Activated naive CD8-positive, alpha-beta T cell treated with anti-CD3 and anti-CD28 coated beads, Interleukin-2, amount 50 U/mL, for 24 hours (primary cell): Measurements from ENCODE around the gene ZNF616.

Experiments
- ATAC-seq: fragments of 150-1000 bp; cut with Tn5 transposase; one replicate; pipeline ENCODE4 v1.10.0; 2021
- DNase-seq: peaks from one replicate; pipeline ENCODE4 v3.0.0; 2021
- H3K27ac Mint-ChIP-seq: one replicate; pipeline ENCODE4 v1.8.0; 2021; ENCODE audit warnings: mild to moderate bottlenecking, mixed read lengths
- H3K27me3 Mint-ChIP-seq: one replicate; pipeline ENCODE4 v1.8.0; 2021; ENCODE audit warnings: mixed read lengths
- H3K36me3 Mint-ChIP-seq: one replicate; pipeline ENCODE4 v1.8.0; 2021; ENCODE audit warnings: low read depth, mixed read lengths
- H3K4me1 Mint-ChIP-seq: one replicate; pipeline ENCODE4 v1.8.0; 2021; ENCODE audit warnings: mixed read lengths
- H3K4me3 Mint-ChIP-seq: one replicate; pipeline ENCODE4 v1.8.0; 2021; ENCODE audit warnings: mild to moderate bottlenecking, moderate library complexity, mixed read lengths
- H3K9me3 Mint-ChIP-seq: one replicate; pipeline ENCODE4 v1.8.0; 2021; ENCODE audit warnings: mixed read lengths

The ZNF616 gene

DNA sequence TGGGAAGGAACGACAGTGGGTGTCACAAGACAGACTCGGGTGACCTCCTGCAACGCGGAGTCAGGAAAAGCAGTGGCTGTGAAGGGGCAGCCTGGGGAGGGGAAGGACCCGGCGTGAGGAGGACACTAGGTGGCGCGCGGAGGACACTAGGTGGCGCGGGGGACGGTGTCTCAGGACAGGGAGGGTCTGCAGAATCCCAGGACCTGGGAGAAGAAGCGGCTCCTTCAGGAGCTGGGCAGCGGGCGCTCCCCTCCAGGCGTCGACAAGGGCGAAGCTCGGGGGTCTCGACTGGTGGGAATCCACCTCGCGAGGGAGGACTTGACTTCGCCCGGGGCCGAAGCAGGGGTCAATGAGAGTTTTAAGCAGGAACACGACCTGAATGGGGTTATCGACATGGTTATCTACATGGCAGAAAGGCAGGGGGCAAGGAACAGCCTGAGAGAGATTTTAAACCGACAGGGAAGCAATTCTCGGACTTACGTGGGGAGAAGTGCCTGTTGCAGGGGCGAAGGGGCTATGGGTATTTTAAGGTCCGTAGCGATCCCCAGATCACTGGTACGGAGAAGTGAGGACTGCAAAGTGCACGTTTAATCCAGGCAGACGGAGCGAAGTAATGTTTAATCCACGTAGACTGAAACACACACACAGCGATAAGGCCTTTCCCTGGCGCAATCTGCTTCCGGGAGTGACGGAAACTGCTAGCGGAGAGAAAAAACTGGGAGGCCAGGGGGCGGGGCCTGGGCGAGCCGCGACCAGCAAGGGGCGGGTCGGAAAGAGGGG lies at the start of gene ZNF616:
Gene ZNF616 (minus strand): TSS at position 687 of the 780 bp plus-strand sequence. CDS start 9,426 bp downstream, outside the sequence.
- ATAC-seq (peak; percentile 89), DNase-seq (peak; percentile 99)
- Mint-ChIP-seq H3K4me3 (peak within 1 kb of the TSS; percentile 97), H3K27me3 (no peaks in the 10 kb centered on the region), H3K4me1 (peaks cover 32% of the 10 kb centered on the region), H3K9me3 (peaks cover 37% of the 10 kb centered on the region), H3K27ac (peak within 1 kb of the TSS; percentile 90), H3K36me3 (peaks cover 47% of the 10 kb centered on the region)

DNA sequence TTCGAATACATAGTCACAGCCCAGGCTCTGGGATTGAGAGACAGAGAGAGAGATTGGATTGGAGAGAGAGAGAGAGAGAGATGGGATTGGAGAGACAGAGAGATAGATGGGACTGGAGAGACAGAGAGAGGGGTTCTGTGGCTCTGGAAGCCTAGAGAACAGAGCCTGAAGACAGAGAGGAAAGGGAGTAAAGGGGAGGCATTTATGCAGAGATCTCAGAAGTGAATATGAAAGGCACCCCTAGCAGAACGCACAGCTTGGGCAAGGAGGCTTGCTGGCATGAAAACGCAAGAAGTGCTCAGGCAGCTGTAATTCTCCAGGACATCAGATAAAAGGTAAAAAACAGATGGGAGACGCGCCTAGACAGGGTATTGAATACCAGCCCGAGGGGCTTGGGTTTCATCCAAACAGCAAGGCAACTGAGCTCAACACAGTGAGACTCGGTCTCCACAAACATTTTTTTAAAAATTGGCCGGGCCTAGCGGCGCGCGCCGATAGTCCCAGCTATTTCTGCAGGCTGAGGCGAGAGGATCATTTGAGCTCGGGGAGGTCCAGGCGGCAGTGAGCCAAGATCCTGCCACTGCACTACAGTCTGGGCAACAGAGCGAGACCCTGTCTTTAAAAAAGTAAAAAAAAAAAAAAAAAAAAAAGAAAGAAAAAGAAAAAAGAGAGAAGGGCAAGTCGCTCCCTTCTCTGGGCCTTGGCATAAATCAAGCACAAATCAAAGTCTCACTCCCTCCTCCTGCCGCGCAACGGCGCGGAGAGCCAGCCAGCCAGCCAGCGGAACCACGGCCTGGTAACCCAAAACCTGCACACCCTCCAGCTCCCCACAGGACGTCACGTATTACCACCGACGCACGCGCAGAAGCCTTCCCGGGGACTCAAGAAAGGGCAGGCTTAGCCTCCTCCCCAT lies 49.3 kb upstream of the ZNF616 start:
- Mint-ChIP-seq H3K4me3 (peak overlapping the region; percentile 97), H3K9me3 (no peaks in the 10 kb centered on the region), H3K27ac (peak overlapping the region; percentile 99), H3K27me3 (no peaks in the 10 kb centered on the region), H3K36me3 (peaks cover 28% of the 10 kb centered on the region), H3K4me1 (peaks cover 40% of the 10 kb centered on the region)
- DNase-seq (no peak), ATAC-seq (no peak)

DNA sequence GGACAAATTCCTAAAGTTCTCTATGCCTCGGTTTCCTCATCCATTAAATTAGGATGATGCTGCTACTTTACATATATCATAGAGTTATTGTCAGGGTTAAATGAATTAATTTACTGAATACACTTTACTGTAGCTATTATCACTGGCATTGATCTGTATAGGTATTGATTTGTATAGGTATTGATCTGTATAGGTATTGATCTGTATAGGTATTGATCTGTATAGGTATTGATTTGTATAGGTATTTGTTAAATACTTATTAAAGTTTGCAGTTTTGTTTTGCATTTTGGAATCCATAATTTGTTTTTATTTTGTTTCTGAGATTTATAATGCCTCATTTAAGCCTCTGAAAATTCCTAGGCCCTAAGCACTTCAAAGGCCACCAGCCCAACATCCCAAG lies 47.7 kb upstream of the ZNF616 start:
- peaks cover 17% of the 10 kb centered on the region for H3K36me3 Mint-ChIP-seq
- no peaks in the 10 kb centered on the region for H3K9me3 Mint-ChIP-seq
- ATAC-seq (no peak), DNase-seq (no peak)
- H3K27me3 Mint-ChIP-seq: no peaks in the 10 kb centered on the region
- no peak overlapping the region for H3K4me3 Mint-ChIP-seq
- peaks cover 28% of the 10 kb centered on the region for H3K4me1 Mint-ChIP-seq
- H3K27ac Mint-ChIP-seq: no peak overlapping the region

DNA sequence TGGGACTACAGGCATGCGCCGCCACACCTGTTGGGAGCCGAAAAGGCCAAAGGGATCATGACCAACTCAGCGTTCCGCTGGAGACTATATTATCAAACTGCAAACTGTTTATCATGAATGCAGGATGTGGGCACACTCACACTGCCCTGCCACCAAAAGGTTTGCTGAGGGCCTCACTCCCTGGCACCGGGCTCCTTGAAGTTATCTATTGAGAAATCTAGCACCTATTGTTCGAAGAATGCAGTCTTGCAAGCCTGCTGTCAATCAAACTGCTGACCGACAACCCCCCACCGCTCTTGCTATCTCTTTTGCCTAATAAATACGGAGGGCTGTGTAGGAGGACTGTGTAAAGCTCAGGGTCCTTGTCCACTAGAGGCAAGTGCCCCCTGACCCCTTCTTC lies 36.8 kb upstream of the ZNF616 start:
- Mint-ChIP-seq H3K27me3 (no peaks in the 10 kb centered on the region), H3K9me3 (peaks cover 6% of the 10 kb centered on the region), H3K36me3 (no peaks in the 10 kb centered on the region), H3K4me1 (peaks cover 9% of the 10 kb centered on the region), H3K27ac (no peak overlapping the region), H3K4me3 (no peak overlapping the region)
- DNase-seq (no peak), ATAC-seq (no peak)

DNA sequence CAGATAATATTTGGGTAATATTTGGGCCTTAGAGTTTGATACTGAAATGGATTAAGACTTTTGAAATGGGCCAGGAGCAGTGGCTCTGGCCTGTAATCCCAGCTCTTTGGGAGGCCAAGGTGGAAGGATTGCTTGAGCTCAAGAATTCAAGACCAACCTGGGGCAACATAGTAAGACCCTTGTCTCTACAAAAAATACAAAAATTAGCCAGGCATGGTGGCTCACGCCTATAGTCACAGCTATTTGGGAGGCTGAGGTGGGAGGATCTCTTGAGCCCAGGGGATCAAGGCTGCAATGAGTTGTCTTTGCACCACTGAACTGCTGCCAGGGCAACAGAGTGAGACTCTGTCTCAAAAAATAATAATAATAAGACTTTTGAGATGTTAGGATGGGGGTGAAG lies 32.6 kb upstream of the ZNF616 start:
- peaks cover 15% of the 10 kb centered on the region for H3K9me3 Mint-ChIP-seq
- H3K4me1 Mint-ChIP-seq: peaks cover 34% of the 10 kb centered on the region
- peak overlapping the region; percentile 97 for H3K4me3 Mint-ChIP-seq
- no peak overlapping the region for H3K27ac Mint-ChIP-seq
- H3K36me3 Mint-ChIP-seq: peaks cover 32% of the 10 kb centered on the region
- DNase-seq: no peak
- no peak for ATAC-seq
- no peaks in the 10 kb centered on the region for H3K27me3 Mint-ChIP-seq

DNA sequence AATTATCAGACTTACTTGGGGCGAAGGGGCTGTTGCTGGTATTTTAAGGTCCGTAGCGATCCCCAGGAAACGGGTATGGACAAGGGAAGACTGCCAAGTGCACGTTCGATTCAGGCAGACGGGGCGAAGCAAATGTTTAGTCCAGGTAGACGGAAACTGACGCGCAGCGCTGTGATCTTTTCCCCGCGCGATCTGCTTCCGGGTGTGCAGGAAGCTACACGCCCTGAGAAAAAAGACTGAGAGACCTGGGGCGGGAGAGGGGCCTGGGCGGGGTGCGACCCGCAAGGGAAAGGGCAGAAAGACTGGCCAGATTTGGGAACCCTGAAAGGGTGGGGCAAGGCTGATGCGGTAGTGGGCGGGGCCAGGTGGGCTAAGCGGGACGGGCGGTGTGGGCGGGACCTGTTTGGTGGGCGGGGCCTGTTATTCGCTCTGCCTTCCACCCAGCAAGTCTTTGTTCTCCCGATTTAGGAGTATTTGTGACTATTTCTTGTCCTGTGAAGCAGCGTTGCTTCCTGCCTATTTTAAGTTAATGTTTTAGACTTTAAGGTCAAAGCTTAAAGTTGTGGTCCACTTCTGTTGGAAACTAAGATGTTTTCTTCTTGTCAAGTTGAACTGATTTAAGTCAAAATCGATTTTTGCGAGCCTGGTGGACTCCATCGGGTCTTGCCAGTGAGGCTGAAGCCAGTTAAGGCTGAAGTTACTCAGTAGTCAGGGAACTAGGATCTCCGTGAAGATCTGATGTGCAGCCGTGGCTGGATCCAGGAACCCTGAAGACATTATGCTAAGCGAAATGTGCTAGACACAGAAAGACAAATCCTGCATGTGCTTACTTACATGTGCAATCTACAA lies 31.8 kb upstream of the ZNF616 start, which contains the start of gene ZNF836:
Gene ZNF836 (minus strand): TSS at position 301 of the 849 bp plus-strand sequence. CDS start 3,549 bp downstream, outside the sequence.
- no peaks in the 10 kb centered on the region for H3K27me3 Mint-ChIP-seq
- peak within 1 kb of the TSS; percentile 97 for H3K4me3 Mint-ChIP-seq
- peaks cover 16% of the 10 kb centered on the region for H3K9me3 Mint-ChIP-seq
- peaks cover 34% of the 10 kb centered on the region for H3K4me1 Mint-ChIP-seq
- ATAC-seq: peak; percentile 94
- peak; percentile 92 for DNase-seq
- peaks cover 37% of the 10 kb centered on the region for H3K36me3 Mint-ChIP-seq
- H3K27ac Mint-ChIP-seq: peak within 1 kb of the TSS; percentile 93

DNA sequence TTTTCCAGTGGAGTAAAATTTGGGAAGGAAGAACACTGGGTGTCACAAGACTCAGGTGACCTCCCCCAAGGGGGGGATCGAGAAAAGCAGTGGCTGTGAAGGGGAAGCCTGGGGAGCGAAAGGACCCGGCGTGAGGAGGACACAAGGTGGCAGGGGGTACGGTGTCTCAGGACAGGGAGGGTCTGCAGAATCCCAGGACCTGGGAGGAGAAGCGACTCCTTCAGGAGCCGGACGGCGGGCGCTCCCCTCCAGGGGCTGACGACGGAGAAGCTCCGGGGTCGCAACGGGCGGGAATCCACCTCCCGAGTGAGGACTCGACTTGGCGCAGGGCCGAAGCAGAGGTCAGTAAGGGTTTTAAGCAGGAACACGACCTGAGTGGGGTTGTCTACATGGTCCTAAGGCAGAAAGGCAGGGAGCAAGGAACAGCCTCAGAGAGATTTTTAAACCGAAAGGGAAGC lies 31.2 kb upstream of the ZNF616 start:
- peaks cover 16% of the 10 kb centered on the region for H3K9me3 Mint-ChIP-seq
- peaks cover 34% of the 10 kb centered on the region for H3K4me1 Mint-ChIP-seq
- H3K27ac Mint-ChIP-seq: peak overlapping the region; percentile 93
- ATAC-seq (peak; percentile 27), DNase-seq (peak; percentile 14)
- H3K4me3 Mint-ChIP-seq: peak overlapping the region; percentile 97
- H3K27me3 Mint-ChIP-seq: no peaks in the 10 kb centered on the region
- peaks cover 39% of the 10 kb centered on the region for H3K36me3 Mint-ChIP-seq

DNA sequence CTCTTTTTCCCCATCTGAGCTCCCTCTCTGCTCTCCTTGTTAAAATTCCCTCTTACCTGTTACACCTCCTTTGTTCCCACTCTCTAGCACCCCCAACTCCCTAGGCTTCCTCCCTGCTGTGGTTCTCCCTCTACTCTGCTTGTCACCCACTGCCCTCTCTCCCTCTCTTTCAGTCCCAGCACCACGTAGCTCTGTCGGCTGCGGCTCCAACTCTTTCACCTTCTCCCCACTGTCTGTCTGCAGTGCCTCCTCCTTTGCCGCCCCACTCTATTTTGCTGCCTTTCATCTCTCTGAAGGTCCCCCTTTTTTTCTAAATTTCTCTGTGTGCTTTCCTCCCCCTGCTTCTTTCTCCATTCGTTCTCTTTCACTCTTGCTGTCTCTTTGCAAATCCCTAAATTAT lies 30.6 kb upstream of the ZNF616 start:
- Mint-ChIP-seq H3K4me1 (peaks cover 34% of the 10 kb centered on the region), H3K27ac (peak overlapping the region; percentile 93), H3K9me3 (peaks cover 18% of the 10 kb centered on the region), H3K4me3 (peak overlapping the region; percentile 97), H3K36me3 (peaks cover 43% of the 10 kb centered on the region), H3K27me3 (no peaks in the 10 kb centered on the region)
- DNase-seq (no peak), ATAC-seq (no peak)

DNA sequence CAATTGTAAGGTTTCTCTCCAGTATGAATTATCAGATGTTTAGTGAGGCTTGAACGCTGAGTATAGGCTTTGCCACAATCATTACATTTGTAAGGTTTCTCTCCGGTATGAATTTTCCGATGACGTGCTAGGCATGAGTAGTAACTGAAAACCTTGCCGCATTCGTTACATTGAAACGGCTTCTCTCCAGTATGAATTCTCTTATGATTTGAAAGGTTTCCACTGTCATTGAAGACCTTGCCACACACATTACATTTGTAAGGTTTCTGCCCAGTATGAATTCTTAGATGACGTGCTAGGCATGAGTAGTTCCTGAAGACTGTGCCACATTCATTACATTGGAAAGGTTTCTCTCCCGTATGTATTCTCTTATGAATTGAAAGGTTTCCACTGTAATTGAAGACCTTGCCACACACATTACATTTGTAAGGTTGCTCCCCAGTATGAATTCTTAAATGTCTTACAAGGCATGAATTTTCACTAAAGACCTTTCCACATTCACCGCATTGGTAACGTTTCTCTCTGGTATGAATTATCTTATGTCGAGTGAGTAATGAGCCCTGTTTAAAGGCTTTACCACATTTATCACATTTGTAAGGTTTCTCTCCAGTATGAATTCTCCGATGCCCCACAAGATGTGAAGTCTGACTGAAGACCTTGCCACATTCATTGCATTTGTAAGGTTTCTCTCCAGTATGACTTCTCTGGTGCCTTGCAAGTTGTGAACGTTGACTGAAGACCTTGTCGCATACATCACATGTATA lies 16.0 kb upstream of the ZNF616 start:
- DNase-seq (no peak), ATAC-seq (no peak)
- Mint-ChIP-seq H3K4me3 (no peak overlapping the region), H3K36me3 (peaks cover 86% of the 10 kb centered on the region), H3K4me1 (no peaks in the 10 kb centered on the region), H3K27ac (no peak overlapping the region), H3K9me3 (peaks cover 75% of the 10 kb centered on the region), H3K27me3 (no peaks in the 10 kb centered on the region)

DNA sequence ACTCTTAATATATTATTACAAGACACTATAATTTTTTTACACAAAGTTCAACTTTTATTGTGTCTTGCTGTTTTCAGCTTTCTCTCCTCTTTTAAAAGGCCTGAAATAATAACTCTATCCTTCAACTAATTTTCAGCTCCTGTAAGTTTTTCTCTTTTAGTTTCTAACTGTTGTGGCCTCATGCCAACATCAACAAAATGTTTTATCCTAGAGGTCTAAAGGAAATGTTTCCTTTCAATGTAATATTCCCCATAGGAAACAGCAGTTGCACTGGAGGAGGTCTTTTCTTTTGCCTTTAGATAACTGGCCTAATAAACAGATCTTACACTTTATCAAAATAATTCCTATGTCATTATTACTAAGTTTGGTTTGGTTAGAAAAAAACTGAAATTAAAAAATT lies 8.5 kb upstream of the ZNF616 start:
- Mint-ChIP-seq H3K4me1 (no peaks in the 10 kb centered on the region), H3K9me3 (peaks cover 47% of the 10 kb centered on the region), H3K4me3 (no peak overlapping the region), H3K36me3 (peaks cover 34% of the 10 kb centered on the region), H3K27ac (no peak overlapping the region), H3K27me3 (no peaks in the 10 kb centered on the region)
- DNase-seq (no peak), ATAC-seq (no peak)

DNA sequence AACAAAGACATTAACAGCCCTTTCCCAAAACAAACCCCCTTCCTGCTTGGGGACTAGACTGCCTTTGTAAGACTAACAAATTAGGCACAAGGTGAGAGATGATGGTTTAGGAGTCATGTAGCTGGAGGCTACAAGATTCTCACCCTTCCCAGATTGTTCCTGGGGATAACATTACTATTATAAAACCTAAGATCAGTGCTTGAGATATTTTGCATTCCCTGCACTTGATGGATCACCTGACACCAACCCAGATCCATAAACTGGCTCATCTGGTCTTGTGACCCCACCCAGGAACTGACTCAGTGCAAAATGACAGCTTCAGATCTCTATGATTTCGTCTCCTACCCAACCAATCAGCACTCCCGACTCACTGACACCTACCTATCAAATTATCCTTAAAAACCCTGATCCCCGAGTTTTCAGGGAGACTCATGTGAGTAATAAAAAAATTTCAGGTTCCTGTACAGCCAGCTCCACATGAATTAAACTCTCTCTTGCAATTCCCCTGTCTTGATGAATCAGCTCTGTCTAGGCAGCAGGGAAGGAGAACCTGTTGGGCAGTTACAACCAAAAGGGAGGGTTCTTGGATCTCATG lies 2.4 kb upstream of the ZNF616 start:
- DNase-seq (no peak), ATAC-seq (no peak)
- Mint-ChIP-seq H3K36me3 (peaks cover 29% of the 10 kb centered on the region), H3K27me3 (no peaks in the 10 kb centered on the region), H3K4me3 (no peak overlapping the region), H3K9me3 (peaks cover 37% of the 10 kb centered on the region), H3K27ac (no peak overlapping the region), H3K4me1 (peaks cover 31% of the 10 kb centered on the region)

DNA sequence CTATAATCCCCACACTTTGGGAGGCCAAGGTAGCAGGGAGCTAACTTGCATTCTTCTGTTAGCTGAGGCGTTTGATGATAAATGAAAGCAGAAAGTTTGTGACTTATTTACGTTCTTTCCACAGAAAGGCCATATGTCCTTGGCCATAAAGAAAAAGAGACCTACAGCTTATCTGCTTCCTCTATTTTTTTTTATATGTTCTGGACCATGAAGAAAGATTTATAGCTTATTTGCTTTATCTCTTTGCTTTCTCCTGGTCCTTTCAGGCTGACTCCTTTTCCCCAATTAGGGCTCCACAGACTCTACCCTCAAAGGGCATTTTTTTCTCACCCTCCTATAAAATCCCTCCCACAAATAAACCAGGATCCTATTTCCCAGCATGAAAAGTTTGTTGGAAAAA lies 1.5 kb upstream of the ZNF616 start:
- no peaks in the 10 kb centered on the region for H3K27me3 Mint-ChIP-seq
- no peak overlapping the region for H3K4me3 Mint-ChIP-seq
- H3K9me3 Mint-ChIP-seq: peaks cover 34% of the 10 kb centered on the region
- ATAC-seq (no peak), DNase-seq (no peak)
- peaks cover 32% of the 10 kb centered on the region for H3K4me1 Mint-ChIP-seq
- H3K27ac Mint-ChIP-seq: no peak overlapping the region
- peaks cover 32% of the 10 kb centered on the region for H3K36me3 Mint-ChIP-seq

DNA sequence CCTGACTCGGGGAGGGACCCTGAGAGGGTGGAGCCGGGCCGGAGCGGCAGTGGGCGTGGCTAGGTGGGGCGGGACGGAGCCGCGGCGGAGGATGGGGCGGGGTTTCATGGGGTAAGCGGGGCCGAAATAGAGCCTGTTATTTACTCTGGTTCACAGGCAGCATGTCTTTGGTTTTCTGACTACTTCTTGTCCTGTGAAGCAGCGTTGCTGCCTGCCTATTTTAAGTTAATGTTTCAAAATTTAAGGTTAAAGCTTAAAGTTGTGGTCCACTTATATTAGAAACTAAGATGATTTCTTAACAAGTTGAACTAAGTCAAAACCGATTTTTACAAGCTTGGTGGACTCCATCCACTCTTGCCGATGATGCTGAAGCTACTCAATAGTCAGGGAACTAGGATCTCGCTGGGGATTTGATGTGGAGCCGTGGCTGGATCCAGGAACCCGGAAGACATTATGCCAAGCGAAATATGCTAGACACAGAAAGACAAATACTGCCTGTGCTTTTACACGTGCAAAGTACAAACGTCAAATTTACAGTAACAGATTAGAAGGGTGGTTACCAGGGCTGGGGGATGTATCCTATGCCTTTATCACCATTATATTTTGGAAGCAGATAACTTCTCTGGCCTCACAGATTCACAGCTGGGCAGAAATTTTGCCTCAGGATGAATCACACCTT lies 433 bp upstream of the ZNF616 start:
- DNase-seq: no peak
- H3K27me3 Mint-ChIP-seq: no peaks in the 10 kb centered on the region
- ATAC-seq: peak; percentile 93
- H3K27ac Mint-ChIP-seq: peak overlapping the region; percentile 90
- peaks cover 32% of the 10 kb centered on the region for H3K4me1 Mint-ChIP-seq
- H3K9me3 Mint-ChIP-seq: peaks cover 37% of the 10 kb centered on the region
- H3K36me3 Mint-ChIP-seq: peaks cover 41% of the 10 kb centered on the region
- peak overlapping the region; percentile 97 for H3K4me3 Mint-ChIP-seq
